HepG2 (cell line): Measurements from ENCODE around the gene JAZF1.

ENCODE experiments used
- CTCF ChIP-seq: sonication (generic); formaldehyde crosslinking; IDR thresholded peaks from 2 replicates; pipeline ENCODE4 v1.5.0; 2020; ENCODE audit warnings: mild to moderate bottlenecking, missing genetic modification reagents, moderate library complexity
- MXI1 ChIP-seq: IDR thresholded peaks from 3 replicates; pipeline ENCODE4 v1.6.1; 2012; ENCODE audit warnings: low read depth, low read length, inconsistent platforms, borderline replicate concordance
- NFE2L1 ChIP-seq: sonication (generic); formaldehyde crosslinking; IDR thresholded peaks from 2 replicates; pipeline ENCODE4 v1.4.0; 2020; ENCODE audit warnings: missing genetic modification reagents, mild to moderate bottlenecking, borderline replicate concordance
- POLR2A ChIP-seq, 2 experiments: IDR thresholded peaks; 2 replicates each; pipeline ENCODE4 v1.6.1; 2011; ENCODE audit warnings: low read depth in 2 of 2, low read length in 2 of 2, mild to moderate bottlenecking in 1 of 2, moderate library complexity in 1 of 2; ENCODE audit not compliant: insufficient read depth in 1 of 2
- RBM39 ChIP-seq: fragments of 200-400 bp; formaldehyde crosslinking; IDR thresholded peaks from one replicate; pipeline ENCODE4 v1.6.1; 2018; ENCODE audit warnings: antibody characterized with exemption, mild to moderate bottlenecking, low read depth, low read length; ENCODE audit not compliant: poor library complexity, severe bottlenecking
- SMAD1 ChIP-seq: sonication (generic); formaldehyde crosslinking; IDR thresholded peaks from 2 replicates; pipeline ENCODE4 v1.4.0; 2020; ENCODE audit warnings: missing genetic modification reagents, low read depth, mild to moderate bottlenecking, borderline replicate concordance
- USF2 ChIP-seq, 2 experiments: sonication (generic) in 1 of 2; formaldehyde crosslinking in 1 of 2; IDR thresholded peaks; 2 replicates each; pipeline versions ENCODE4 v1.5.1 to v1.6.1; 2011 to 2020; ENCODE audit warnings: borderline replicate concordance in 1 of 2, low read depth in 1 of 2, low read length in 1 of 2, mild to moderate bottlenecking in 1 of 2, missing genetic modification reagents in 1 of 2, moderate library complexity in 1 of 2
- ZNF234 ChIP-seq: sonication (generic); formaldehyde crosslinking; conservative IDR thresholded peaks from 2 replicates; pipeline ENCODE4 v1.5.1; 2020; ENCODE audit warnings: mild to moderate bottlenecking, missing genetic modification reagents
- ZNF24 ChIP-seq: fragments of 450-650 bp; IDR thresholded peaks from 2 replicates; pipeline ENCODE4 v1.6.1; 2017; ENCODE audit warnings: antibody characterized with exemption, mild to moderate bottlenecking
- ZNF367 ChIP-seq: sonication (generic); formaldehyde crosslinking; IDR thresholded peaks from 2 replicates; pipeline ENCODE4 v1.4.0; 2020; ENCODE audit warnings: missing genetic modification reagents, borderline replicate concordance
- ZNF557 ChIP-seq: sonication (generic); formaldehyde crosslinking; IDR thresholded peaks from 2 replicates; pipeline ENCODE4 v1.4.0; 2020; ENCODE audit warnings: missing genetic modification reagents

GRCh38 chr7:28013019-28013418 is 167.6 kb downstream of the JAZF1 start:
- TF ChIP-seq USF2 (IDR thresholded peaks at IDR 0.05; ENCODE audit: low read depth, low read length) = no peak
- TF ChIP-seq USF2 (CRISPR knock-in tag; IDR thresholded peaks at IDR 0.05; ENCODE audit: borderline replicate concordance) = no peak
- TF ChIP-seq POLR2A (IDR thresholded peaks at IDR 0.05; ENCODE audit: insufficient read depth in 1 of 2, low read depth in 2 of 2, low read length in 2 of 2) = no peak
- TF ChIP-seq CTCF = no peak
- TF ChIP-seq NFE2L1 = no peak
- no peak for TF ChIP-seq ZNF367 (CRISPR knock-in tag)
- TF ChIP-seq MXI1 = no peak
- no peak for TF ChIP-seq ZNF234 (CRISPR knock-in tag)
- TF ChIP-seq SMAD1 (CRISPR knock-in tag) = no peak
- TF ChIP-seq RBM39 = no peak
- no peak for TF ChIP-seq ZNF24
- no peak for TF ChIP-seq ZNF557 (CRISPR knock-in tag)
